ENCODE data around the gene ERP29.

The ERP29 gene

GRCh38 chr12:112010415-112011344 is 2.5 kb upstream of the ERP29 start:
- no peak overlapping the region for H3K4me3 ChIP-seq (replicated peaks; ENCODE audit: low read depth, low read length)
- TF ChIP-seq CTCF (IDR thresholded peaks at IDR 0.05; ENCODE audit: low read depth, low read length, missing control alignments) = no peak
- no peak for DNase-seq (ENCODE audit: extremely low read depth, low read depth)

GRCh38 chr12:112011685-112012084 is 1.5 kb upstream of the ERP29 start:
- H3K4me3 ChIP-seq (replicated peaks; ENCODE audit: low read depth, low read length) = peak overlapping the region; percentile 98
- DNase-seq (ENCODE audit: extremely low read depth, low read depth) = no peak
- TF ChIP-seq CTCF (IDR thresholded peaks at IDR 0.05; ENCODE audit: low read depth, low read length, missing control alignments) = no peak

- peak overlapping the region; percentile 98 for H3K4me3 ChIP-seq (replicated peaks; ENCODE audit: low read depth, low read length)
- DNase-seq (ENCODE audit: extremely low read depth, low read depth) = peak; percentile 35
- no peak for TF ChIP-seq CTCF (IDR thresholded peaks at IDR 0.05; ENCODE audit: low read depth, low read length, missing control alignments)
These were observed 576 bp downstream of the ERP29 start for GRCh38 chr12:112013601-112014402.

GRCh38 chr12:112015938-112016337 is 2.7 kb downstream of the ERP29 start:
- TF ChIP-seq CTCF (IDR thresholded peaks at IDR 0.05; ENCODE audit: low read depth, low read length, missing control alignments) = no peak
- no peak for DNase-seq (ENCODE audit: extremely low read depth, low read depth)
- no peak overlapping the region for H3K4me3 ChIP-seq (replicated peaks; ENCODE audit: low read depth, low read length)

GRCh38 chr12:112017041-112017440 is 3.8 kb downstream of the ERP29 start:
- no peak for DNase-seq (ENCODE audit: extremely low read depth, low read depth)
- no peak for TF ChIP-seq CTCF (IDR thresholded peaks at IDR 0.05; ENCODE audit: low read depth, low read length, missing control alignments)
- H3K4me3 ChIP-seq (replicated peaks; ENCODE audit: low read depth, low read length) = no peak overlapping the region

GRCh38 chr12:112018571-112019237 is 5.5 kb downstream of the ERP29 start:
- H3K4me3 ChIP-seq (replicated peaks; ENCODE audit: low read depth, low read length) = no peak overlapping the region
- no peak for DNase-seq (ENCODE audit: extremely low read depth, low read depth)

More at GRCh38 chr12:112018571-112019237, 5.5 kb downstream of the ERP29 start:
- no peak for TF ChIP-seq CTCF (IDR thresholded peaks at IDR 0.05; ENCODE audit: low read depth, low read length, missing control alignments)
